GM12878 (cell line): ENCODE data around the gene HRCT1. TPM values are rescaled to one million over a fixed set of nuclear protein-coding genes. Genes with fewer than 3 reads are reported as not detected.

Experiments
- ATAC-seq: fragments of 200-7000 bp; cut with Tn5 transposase; 3 replicates; pipeline ENCODE4 v1.9.1; 2020; ENCODE audit warnings: mild to moderate bottlenecking, moderate library complexity
- BruUV-seq: library from RNA; stranded (reverse); fragments of 400-500 nt; replicated peaks from 2 replicates; lab custom pipeline; 2021; lab: Mats Ljungman, UMichigan
- CTCF ChIA-PET: fragments of 300-600 bp; sonication (Branson Sonifier 250); formaldehyde crosslinking; extraction: SDS; loops from one replicate; lab custom pipeline; 2021; ENCODE audit warnings: inconsistent platforms; lab: Yijun Ruan, JAX
- POLR2A ChIA-PET: fragments of 350-600 bp; formaldehyde crosslinking; extraction: SDS; loops from one replicate; lab custom pipeline; 2021; ENCODE audit warnings: inconsistent platforms; lab: Charles Lee
- RAD21 ChIA-PET: fragments of 300-600 bp; sonication (Branson Sonifier 250); formaldehyde crosslinking; loops from one replicate; lab custom pipeline; 2023; ENCODE audit warnings: antibody characterized with exemption; ENCODE audit not compliant: unreplicated experiment; lab: Charles Lee
- SMC1A ChIA-PET: fragments of 300-600 bp; sonication (Branson Sonifier 250); formaldehyde crosslinking; loops from one replicate; lab custom pipeline; 2023; ENCODE audit not compliant: unreplicated experiment, uncharacterized antibody; lab: Charles Lee
- DNase-seq: peaks from one replicate; pipeline ENCODE4 v3.0.0-alpha.2; 2011; ENCODE audit warnings: low read depth, low spot score
- FAIRE-seq: peaks from 3 replicates; lab custom pipeline; 2011; peaks lifted over from hg19 to GRCh38; lab: Jason Lieb, UNC
- H2AFZ ChIP-seq: 2 replicates; pipeline ENCODE4 v1.6.0; 2011; ENCODE audit warnings: low read depth, low read length, control low read depth; ENCODE audit not compliant: control insufficient read depth
- H3K27ac ChIP-seq: 2 replicates; pipeline ENCODE4 v1.5.1; 2011; ENCODE audit warnings: control low read depth; ENCODE audit not compliant: control insufficient read depth, insufficient read depth
- H3K27me3 ChIP-seq, 2 experiments: replicated peaks in 1 of 2; 2 replicates each; pipeline versions ENCODE4 v1.6.0 to v1.6.1; 2011; ENCODE audit warnings: low read length in 1 of 2; ENCODE audit not compliant: control insufficient read depth in 2 of 2, insufficient read depth in 2 of 2
- H3K36me3 ChIP-seq, 2 experiments: 2 replicates each; pipeline ENCODE4 v1.5.1; 2011; ENCODE audit warnings: low read length in 1 of 2; ENCODE audit not compliant: control insufficient read depth in 2 of 2, insufficient read depth in 2 of 2
- H3K4me1 ChIP-seq: 2 replicates; pipeline ENCODE4 v1.6.1; 2011; ENCODE audit warnings: mild to moderate bottlenecking, low read length, moderate library complexity, mixed read lengths; ENCODE audit not compliant: control insufficient read depth, insufficient read depth
- H3K4me2 ChIP-seq: 2 replicates; pipeline ENCODE4 v1.6.0; 2011; ENCODE audit warnings: control low read depth; ENCODE audit not compliant: control insufficient read depth, insufficient read depth
- H3K4me3 ChIP-seq: fragments of 200-600 bp; sonication (generic); 2 replicates; pipeline ENCODE4 v1.5.1; 2016
- H3K79me2 ChIP-seq: 2 replicates; pipeline ENCODE4 v1.6.0; 2011; ENCODE audit warnings: low read length; ENCODE audit not compliant: control insufficient read depth, insufficient read depth
- H3K9ac ChIP-seq: 2 replicates; pipeline ENCODE4 v1.8.0; 2011; ENCODE audit warnings: low read length, control low read depth, mixed read lengths; ENCODE audit not compliant: control insufficient read depth, insufficient read depth
- H3K9me3 ChIP-seq: replicated peaks from 3 replicates; pipeline ENCODE4 v1.5.1; 2011; ENCODE audit warnings: mild to moderate bottlenecking, low read length; ENCODE audit not compliant: control insufficient read depth, insufficient read depth
- H4K20me1 ChIP-seq: 2 replicates; pipeline ENCODE4 v1.6.0; 2011; ENCODE audit not compliant: control insufficient read depth, insufficient read depth
- ASH2L ChIP-seq: fragments of 300-600, 200-600 bp; sonication (generic); IDR thresholded peaks from 2 replicates; pipeline ENCODE4 v1.6.1; 2017; ENCODE audit warnings: low read depth, mild to moderate bottlenecking, borderline replicate concordance
- CEBPZ ChIP-seq: fragments of 150-350 bp; IDR thresholded peaks from 2 replicates; pipeline ENCODE4 v1.6.1; 2016; ENCODE audit warnings: low read depth, low read length
- CHD2 ChIP-seq: IDR thresholded peaks from 2 replicates; pipeline ENCODE4 v1.6.1; 2011; ENCODE audit warnings: low read depth, low read length, improper control_type of control experiment, borderline replicate concordance
- CTCF ChIP-seq, 3 experiments: IDR thresholded peaks in 2 of 3; conservative IDR thresholded peaks in 1 of 3; 2 replicates each; pipeline ENCODE4 v1.5.1; 2011; ENCODE audit warnings: low read depth in 3 of 3, low read length in 3 of 3, mild to moderate bottlenecking in 3 of 3, control low read depth in 2 of 3, moderate library complexity in 2 of 3, inconsistent platforms in 1 of 3, mixed read lengths in 1 of 3; ENCODE audit not compliant: control insufficient read depth in 2 of 3, insufficient read depth in 1 of 3; ENCODE audit errors: extremely low read depth in 1 of 3
- JUNB ChIP-seq: IDR thresholded peaks from 2 replicates; pipeline ENCODE4 v1.6.1; 2016; ENCODE audit warnings: antibody characterized with exemption, mild to moderate bottlenecking
- USF1 ChIP-seq: IDR thresholded peaks from 2 replicates; pipeline ENCODE4 v1.6.1; 2011; ENCODE audit warnings: borderline replicate concordance, low read depth, mild to moderate bottlenecking, moderate library complexity, mixed read lengths, low read length; ENCODE audit not compliant: insufficient read depth; ENCODE audit errors: extremely low read length
- WGBS: methylation state at CpG from one replicate; pipeline ENCODE4 v1.1.6; 2016; ENCODE audit warnings: low lambda C conversion rate; ENCODE audit not compliant: insufficient replicate concordance, insufficient coverage; ENCODE audit errors: missing lambda C conversion rate; 5-methylcytosine and 5-hydroxymethylcytosine counted together
- in situ Hi-C: fragments of 300-500 bp; cut with MboI; formaldehyde crosslinking; loops from 9 replicates; pipeline ENCODE4 v1.14.3; 2018; ENCODE audit warnings: mixed read lengths
- intact Hi-C: fragments of 100-400 bp; cut with micrococcal nuclease; formaldehyde crosslinking; loops from one replicate; pipeline ENCODE4 v1.14.2; 2022; ENCODE audit not compliant: unreplicated experiment
- polyA plus RNA-seq, 11 experiments: library from polyadenylated mRNA; depleted of rRNA in 4 of 11; unstranded in 6 of 11; stranded (reverse) in 5 of 11; fragments of >200 nt; fragmentation: Nextera tagmentation in 4 of 11; fragmentation: Illumina TruSeq in 1 of 11; extraction: Ambion mirVana in 4 of 11; extraction: Trizol in 1 of 11; gene quantifications; 1 replicate in 1 of 11; 2 replicates in 10 of 11; pipeline versions ENCODE4 v1.2.1 to v1.2.3, GENCODE V29; 2011 to 2016; ENCODE audit warnings: inconsistent platforms in 2 of 11, missing spikeins in 2 of 11, low read depth in 1 of 11
- total RNA-seq, 4 experiments: library from RNA; depleted of rRNA in 3 of 4; stranded (reverse); fragments of >200 nt in 3 of 4; fragmentation: Illumina TruSeq in 1 of 4; extraction: Trizol in 1 of 4; gene quantifications; 2 replicates each; pipeline versions ENCODE4 v1.2.1 to v1.2.3, GENCODE V29; 2013 to 2021

Gene HRCT1
- total and polyA plus RNA-seq, 10 of the 15 experiments (the other 5 are each of a cell fraction or from before 2014, with no cell fraction given), result not detected

GRCh38 chr9:35868933-35869332, 37.1 kb upstream of the HRCT1 start:
- TF ChIP-seq CTCF (IDR thresholded peaks at IDR 0.05 in 2 of 3, conservative IDR thresholded peaks at IDR 0.05 in 1 of 3; ENCODE audit: control insufficient read depth in 2 of 3, extremely low read depth in 1 of 3, insufficient read depth in 1 of 3, low read depth in 3 of 3, low read length in 3 of 3), result no peak
- TF ChIP-seq JUNB, result no peak
- TF ChIP-seq ASH2L, result no peak
- TF ChIP-seq CHD2, result no peak
- no peak for TF ChIP-seq USF1
- TF ChIP-seq CEBPZ, result no peak
- POLR2A ChIA-PET, result no interaction called here
- intact Hi-C loops (no loop called here), in situ Hi-C loops (no loop called here)
- Histone ChIP-seq H3K4me2 (no peak overlapping the region), H3K9me3 (no peaks in the 10 kb centered on the region), H3K36me3 (no peaks in the 10 kb centered on the region), H3K9ac (no peak overlapping the region), H3K4me3 (no peak overlapping the region), H3K27me3 (no peaks in the 10 kb centered on the region), H2AFZ (no peak overlapping the region), H4K20me1 (no peaks in the 10 kb centered on the region), H3K4me1 (no peaks in the 10 kb centered on the region), H3K79me2 (no peaks in the 10 kb centered on the region), H3K27ac (no peak overlapping the region)
- DNase-seq (no peak), ATAC-seq (no peak), FAIRE-seq (no peak)
- no TSS peak for BruUV-seq
- RAD21 ChIA-PET, result no interaction called here
- SMC1A ChIA-PET, result no interaction called here
- CTCF ChIA-PET, result interaction anchor here (1.2 kb wide), 1 partner anchor 79 kb away, joined by 4 read pairs; no protein-coding TSS in a partner anchor
- WGBS, result 25% methylated on average over 2 of the region's 2 CpGs
